Measurements from ENCODE around the gene NUP98. TPM values are rescaled to one million over a fixed set of nuclear protein-coding genes. Genes with fewer than 3 reads are reported as not detected.

Gene NUP98
- total and polyA plus RNA-seq, 2 of the 13 experiments (the other 11 are each of a cell fraction or from before 2014, with no cell fraction given), result 76.6 to 85.3 TPM

DNA sequence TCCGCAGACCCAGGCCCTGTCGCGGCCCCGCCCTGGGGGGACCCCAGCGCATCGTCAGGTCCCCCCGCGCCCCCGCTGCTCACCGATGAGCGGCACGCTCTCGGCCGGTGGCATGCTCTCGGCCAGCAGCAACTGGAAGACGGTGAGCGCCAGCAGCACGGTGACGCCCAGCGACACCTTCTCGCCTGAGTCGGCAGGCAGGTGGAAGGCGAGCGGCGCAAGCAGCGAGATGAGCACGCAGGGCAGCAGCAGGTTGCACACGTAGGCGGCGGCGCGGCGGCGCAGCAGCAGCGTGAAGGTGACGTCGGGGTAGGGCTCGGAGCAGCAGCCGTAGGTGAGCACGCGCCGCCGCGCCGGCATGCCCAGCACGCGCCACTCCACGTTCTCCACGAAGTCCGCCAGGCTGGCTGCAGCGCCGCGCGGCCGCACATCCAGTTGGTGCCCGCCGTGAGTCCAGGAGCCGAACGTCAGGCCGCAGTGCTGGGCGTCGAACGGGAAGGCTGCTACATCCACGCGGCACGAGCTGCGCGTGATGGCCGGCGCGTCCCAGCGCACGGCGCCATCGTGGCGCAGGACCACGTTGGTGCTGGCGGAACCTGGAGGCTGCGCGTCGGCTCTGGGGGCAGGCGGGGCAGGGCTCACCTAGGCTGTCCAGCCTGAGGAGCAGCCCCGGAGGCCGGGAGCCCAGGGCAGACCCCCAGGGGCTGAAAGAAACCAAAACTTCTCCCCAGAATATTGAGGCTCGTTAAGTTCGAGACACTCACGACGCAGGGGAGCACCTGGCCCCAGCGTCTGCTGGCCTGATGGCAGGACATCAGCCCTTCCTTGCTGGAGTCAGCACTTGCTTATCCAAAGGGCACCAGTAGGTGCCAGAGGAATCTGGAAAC lies 130.0 kb downstream of the NUP98 start (continued):
- TF ChIP-seq TERF1 (CRISPR knock-in tag; IDR thresholded peaks at IDR 0.05), result no peak

DNA sequence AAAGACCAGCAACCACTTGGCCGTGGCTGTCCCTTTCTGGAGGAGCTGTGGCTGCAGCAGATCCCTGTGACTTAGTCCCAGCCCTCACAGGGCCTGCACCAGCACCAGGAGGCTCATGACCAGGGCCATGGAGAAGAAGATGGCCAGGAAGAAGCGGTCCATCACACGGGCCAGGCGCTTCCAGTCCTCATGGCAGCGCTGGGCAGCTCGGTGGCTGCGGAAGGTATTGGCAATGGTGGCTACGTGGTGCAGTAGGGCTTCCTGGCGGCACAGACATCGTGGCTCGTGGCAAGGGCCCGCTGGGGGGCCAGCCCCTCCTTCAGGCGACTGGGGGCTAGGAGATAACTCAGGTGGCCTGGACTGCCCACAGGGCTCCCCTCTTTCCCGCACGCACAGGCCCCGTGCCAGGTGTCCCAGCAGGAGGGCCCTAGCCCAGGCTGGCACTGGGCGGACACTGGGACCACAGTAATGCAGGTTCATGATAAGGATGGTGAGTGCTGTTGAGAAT lies 131.3 kb downstream of the NUP98 start:
- Histone ChIP-seq H3K4me3 (replicated peaks in 1 of 3; ENCODE audit: insufficient read depth in 1 of 3, low read depth in 2 of 3, low read length in 3 of 3) (no peak overlapping the region), H3K27me3 (ENCODE audit: control insufficient read depth in 1 of 2, insufficient read depth in 2 of 2, low read length in 2 of 2) (0 out of 5 replicates have a peak, but pooled peaks cover under 1 to 4% of the 10 kb centered on the region in 2 experiments), H3K9ac (ENCODE audit: insufficient read depth, low read depth, low read length) (no peak overlapping the region), H3K36me3 (replicated peaks in 1 of 2; ENCODE audit: control insufficient read depth in 1 of 2, insufficient read depth in 2 of 2, low read length in 2 of 2) (peaks cover 0 to 1% of the 10 kb centered on the region in 2 experiments; a peak in 3 of 5 replicates), H3K9me3 (ENCODE audit: low read length) (no peaks in the 10 kb centered on the region), H3K4me1 (ENCODE audit: insufficient read depth, low read length) (no peaks in the 10 kb centered on the region), H3K4me2 (ENCODE audit: low read depth, low read length) (no peak overlapping the region), H3K79me2 (ENCODE audit: insufficient read depth, low read length) (no peaks in the 10 kb centered on the region), H2AFZ (ENCODE audit: low read length) (no peak overlapping the region), H4K20me1 (ENCODE audit: insufficient read depth, low read length) (no peaks in the 10 kb centered on the region), H3K27ac (ENCODE audit: extremely low read length, insufficient read depth, low read length) (no peak overlapping the region)
- POLR2A ChIA-PET, result no interaction called here
- WGBS (ENCODE audit: low lambda C conversion rate), result 95% methylated on average over 8 of the region's 17 CpGs
- no peak for FAIRE-seq
- no peak for DNase-seq (ENCODE audit: low spot score)
- BruUV-seq (replicated peaks), result no TSS peak
- CTCF ChIA-PET (ENCODE audit: low intra/inter-chr PET ratio, low total read pairs), result no interaction called here
- in situ Hi-C loops (cut with HindIII; ENCODE audit: extremely low pct_ligation_motif_present, low pct_unique_long_range_greater_than_20kb), result no loop called here
- intact Hi-C loops (cut with micrococcal nuclease; ENCODE audit: unreplicated experiment), result no loop called here
- no peak for ATAC-seq
- TF ChIP-seq ZNF644 (CRISPR knock-in tag; IDR thresholded peaks at IDR 0.05; ENCODE audit: low read depth), result no peak
- no peak for TF ChIP-seq ZBTB49 (CRISPR knock-in tag; IDR thresholded peaks at IDR 0.05; ENCODE audit: borderline replicate concordance)
- TF ChIP-seq ZNF816 (CRISPR knock-in tag; IDR thresholded peaks at IDR 0.05; ENCODE audit: borderline replicate concordance), result no peak
- no peak for TF ChIP-seq ZNF451 (CRISPR knock-in tag; IDR thresholded peaks at IDR 0.05)
- TF ChIP-seq SMAD3 (CRISPR knock-in tag; IDR thresholded peaks at IDR 0.05), result no peak
- TF ChIP-seq ZFYVE20 (CRISPR knock-in tag; IDR thresholded peaks at IDR 0.05; ENCODE audit: borderline replicate concordance, low read depth), result no peak
- no peak for TF ChIP-seq SMAD1 (CRISPR knock-in tag; IDR thresholded peaks at IDR 0.05; ENCODE audit: borderline replicate concordance, low read depth)
- TF ChIP-seq ARID2 (CRISPR knock-in tag; IDR thresholded peaks at IDR 0.05; ENCODE audit: borderline replicate concordance), result no peak
- TF ChIP-seq, protein P1, sequence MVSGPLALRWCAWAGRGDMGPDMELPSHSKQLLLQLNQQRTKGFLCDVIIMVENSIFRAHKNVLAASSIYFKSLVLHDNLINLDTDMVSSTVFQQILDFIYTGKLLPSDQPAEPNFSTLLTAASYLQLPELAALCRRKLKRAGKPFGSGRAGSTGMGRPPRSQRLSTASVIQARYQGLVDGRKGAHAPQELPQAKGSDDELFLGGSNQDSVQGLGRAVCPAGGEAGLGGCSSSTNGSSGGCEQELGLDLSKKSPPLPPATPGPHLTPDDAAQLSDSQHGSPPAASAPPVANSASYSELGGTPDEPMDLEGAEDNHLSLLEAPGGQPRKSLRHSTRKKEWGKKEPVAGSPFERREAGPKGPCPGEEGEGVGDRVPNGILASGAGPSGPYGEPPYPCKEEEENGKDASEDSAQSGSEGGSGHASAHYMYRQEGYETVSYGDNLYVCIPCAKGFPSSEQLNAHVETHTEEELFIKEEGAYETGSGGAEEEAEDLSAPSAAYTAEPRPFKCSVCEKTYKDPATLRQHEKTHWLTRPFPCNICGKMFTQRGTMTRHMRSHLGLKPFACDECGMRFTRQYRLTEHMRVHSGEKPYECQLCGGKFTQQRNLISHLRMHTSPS (CRISPR knock-in tag; IDR thresholded peaks at IDR 0.05; ENCODE audit: low read depth), result no peak
- no peak for TF ChIP-seq ZNF441 (CRISPR knock-in tag; IDR thresholded peaks at IDR 0.05; ENCODE audit: borderline replicate concordance)
- no peak for TF ChIP-seq U2AF1 (optimal IDR thresholded peaks at IDR 0.05; ENCODE audit: low read depth, low read length)
- no peak for TF ChIP-seq ZNF382 (CRISPR knock-in tag; IDR thresholded peaks at IDR 0.05; ENCODE audit: borderline replicate concordance)
- no peak for TF ChIP-seq ATRX (CRISPR knock-in tag; IDR thresholded peaks at IDR 0.05; ENCODE audit: borderline replicate concordance)
- TF ChIP-seq ZSCAN20 (CRISPR knock-in tag; IDR thresholded peaks at IDR 0.05; ENCODE audit: borderline replicate concordance), result no peak
- TF ChIP-seq SOX5 (CRISPR knock-in tag; IDR thresholded peaks at IDR 0.05; ENCODE audit: borderline replicate concordance), result no peak
- no peak for TF ChIP-seq ZNF143 (CRISPR knock-in tag; IDR thresholded peaks at IDR 0.05)
